HUES48 (cell line): ENCODE results near the gene REN.

Source experiments
- H3K27ac ChIP-seq: one replicate; pipeline ENCODE4 v1.7.0; 2013; ENCODE audit warnings: low read depth, low read length, inconsistent platforms
- H3K27me3 ChIP-seq: 2 replicates; pipeline ENCODE4 v1.6.1; 2013; ENCODE audit warnings: mild to moderate bottlenecking, low read length; ENCODE audit not compliant: control insufficient read depth, insufficient read depth
- H3K36me3 ChIP-seq: 2 replicates; pipeline ENCODE4 v1.6.1; 2013; ENCODE audit warnings: low read length; ENCODE audit not compliant: control insufficient read depth, insufficient read depth
- H3K4me1 ChIP-seq: 2 replicates; pipeline ENCODE4 v1.6.1; 2013; ENCODE audit warnings: mild to moderate bottlenecking, low read length; ENCODE audit not compliant: control insufficient read depth, insufficient read depth
- H3K4me3 ChIP-seq: 2 replicates; pipeline ENCODE4 v1.5.1; 2013; ENCODE audit warnings: mild to moderate bottlenecking, low read depth, low read length
- H3K9ac ChIP-seq: 2 replicates; pipeline ENCODE4 v1.6.1; 2013; ENCODE audit warnings: mild to moderate bottlenecking, low read depth, low read length, moderate library complexity
- H3K9me3 ChIP-seq: 2 replicates; pipeline ENCODE4 v1.6.1; 2013; ENCODE audit warnings: low read length; ENCODE audit not compliant: control insufficient read depth, insufficient read depth

The REN gene

DNA sequence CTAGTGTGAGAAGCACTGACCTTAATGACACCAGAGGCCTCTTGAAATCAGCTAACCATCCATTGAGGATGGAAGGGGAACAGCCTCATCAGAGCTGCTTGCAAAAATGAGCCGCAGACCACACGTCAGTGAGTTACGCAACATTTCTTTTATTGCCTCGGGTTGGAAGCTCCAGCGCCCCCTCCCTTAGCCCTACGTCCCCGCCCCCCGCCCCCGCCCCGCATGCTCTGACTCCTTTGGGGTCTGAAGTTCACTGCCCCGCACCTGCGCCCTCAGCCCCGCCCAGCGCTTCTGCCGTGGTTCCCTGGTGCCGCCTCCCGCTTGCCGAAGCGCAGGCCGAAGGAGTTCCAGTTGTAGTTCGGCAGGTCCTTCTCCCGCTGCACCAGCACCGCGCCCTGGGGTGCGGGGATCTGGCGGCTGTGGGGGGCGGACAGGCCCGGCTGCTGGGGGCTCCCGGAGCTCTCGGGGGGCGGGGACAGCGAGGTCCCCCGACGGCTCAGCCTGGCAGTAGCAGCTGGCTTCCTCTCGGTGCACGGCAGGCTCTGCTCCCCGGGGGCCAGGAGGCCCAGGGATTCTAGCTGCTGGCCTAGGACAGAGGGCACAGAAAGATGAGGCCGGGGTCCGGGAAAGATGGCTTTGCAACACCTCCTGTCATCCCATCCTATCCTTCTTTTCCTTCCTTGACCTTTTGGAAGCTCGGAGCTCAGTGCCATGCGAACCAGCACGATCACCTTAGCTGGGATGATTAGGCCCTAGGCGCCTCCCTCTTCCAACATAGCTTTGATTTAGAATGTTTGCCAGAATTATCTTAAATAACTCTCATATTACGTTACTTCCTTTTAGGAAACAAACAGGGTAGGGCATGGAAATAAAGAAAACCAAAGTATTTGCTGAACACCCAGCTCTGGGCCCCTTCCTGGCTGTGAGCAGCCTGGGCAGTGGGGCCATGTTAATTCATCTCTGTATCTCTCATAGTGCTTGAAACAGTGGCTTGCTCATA is 24.4 kb upstream of the REN start:
- peak overlapping the region; percentile 56 for H3K4me3 ChIP-seq
- no peak overlapping the region for H3K9ac ChIP-seq
- peaks cover 6% of the 10 kb centered on the region; the same call in 1 of the 2 replicates for H3K4me1 ChIP-seq
- no peaks in the 10 kb centered on the region for H3K36me3 ChIP-seq
- H3K27me3 ChIP-seq: peaks cover 54% of the 10 kb centered on the region
- H3K27ac ChIP-seq: no peak overlapping the region
- H3K9me3 ChIP-seq: no peaks in the 10 kb centered on the region

DNA sequence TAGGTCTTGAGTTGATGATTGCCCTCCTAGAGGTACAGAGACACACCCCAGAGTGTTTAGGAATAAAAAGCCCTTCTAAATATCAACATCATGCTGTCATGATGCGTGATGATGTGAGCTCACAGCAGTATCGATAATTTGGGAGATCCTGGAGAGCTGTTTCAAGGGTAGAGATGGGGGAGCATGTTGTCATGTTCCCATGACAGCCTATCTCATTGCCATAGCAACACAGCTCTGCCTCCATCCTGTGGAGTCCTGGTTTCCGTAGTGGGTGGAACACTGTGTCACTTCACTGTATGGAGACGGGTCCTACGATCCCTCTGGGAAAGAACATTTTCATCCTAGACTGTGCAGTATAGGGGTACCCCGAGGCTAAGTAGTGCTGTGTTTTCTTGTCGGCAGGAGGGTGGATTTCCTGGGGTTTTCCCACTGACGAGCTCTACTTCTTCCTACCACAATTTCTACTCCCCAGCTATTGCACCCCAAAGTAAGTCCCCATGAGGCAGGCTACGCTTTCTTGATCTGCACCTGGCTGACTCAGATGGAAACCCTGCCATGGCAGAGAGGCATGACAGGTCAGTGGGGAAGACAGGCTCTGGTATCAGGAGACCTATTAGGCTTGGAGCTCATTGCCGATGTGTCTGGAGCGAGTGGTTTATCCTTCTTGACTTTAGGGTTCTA is 23.0 kb upstream of the REN start:
- Histone ChIP-seq H3K4me1 (peaks cover 6% of the 10 kb centered on the region; the same call in 1 of the 2 replicates), H3K27me3 (peaks cover 54% of the 10 kb centered on the region), H3K4me3 (no peak overlapping the region)

DNA sequence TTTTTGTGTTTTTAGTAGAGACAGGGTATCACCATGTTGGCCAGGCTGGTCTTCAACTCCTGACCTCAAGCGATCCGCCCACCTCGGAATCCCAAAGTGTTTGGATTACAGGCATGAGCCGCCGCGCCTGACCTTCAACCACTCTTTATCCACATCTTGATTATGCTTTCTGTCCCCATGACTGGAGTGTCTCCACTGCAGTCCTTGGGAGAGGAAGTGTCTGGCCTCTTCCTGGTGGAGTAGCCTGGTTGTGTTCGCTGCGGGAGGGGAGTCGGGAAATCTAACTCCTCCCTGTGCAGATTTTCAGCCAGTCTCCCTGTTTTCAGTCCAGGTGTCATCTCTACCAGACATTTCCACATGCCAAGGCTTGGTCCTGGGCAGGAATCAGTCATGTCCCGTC is 20.5 kb upstream of the REN start:
- Histone ChIP-seq H3K4me1 (peaks cover 6% of the 10 kb centered on the region; the same call in 1 of the 2 replicates), H3K27ac (no peak overlapping the region), H3K36me3 (no peaks in the 10 kb centered on the region)

More for the DNA sequence above, 23.0 kb upstream of the REN start:
- no peaks in the 10 kb centered on the region for H3K36me3 ChIP-seq
- H3K9ac ChIP-seq: no peak overlapping the region
- no peaks in the 10 kb centered on the region for H3K9me3 ChIP-seq
- no peak overlapping the region for H3K27ac ChIP-seq

DNA sequence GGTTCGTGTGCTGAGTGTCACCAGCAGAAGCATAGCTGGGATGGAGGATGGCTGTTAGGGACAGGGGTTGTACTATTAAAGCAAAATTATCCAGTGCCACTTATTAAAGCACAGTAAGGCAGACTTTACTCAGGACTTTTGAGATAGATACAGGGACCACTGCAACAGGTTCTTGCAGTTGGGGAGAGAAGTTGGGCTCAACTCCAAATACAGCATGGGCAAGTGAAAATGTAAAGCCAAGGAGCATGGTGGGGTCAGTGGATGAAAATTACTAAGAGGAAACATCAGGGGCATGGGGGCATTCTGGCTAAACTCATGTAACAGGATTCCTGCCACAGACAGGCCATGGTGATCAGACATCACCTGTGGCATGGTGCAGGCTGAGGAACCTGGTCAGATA is 15.0 kb upstream of the REN start:
- no peak overlapping the region for H3K27ac ChIP-seq
- H3K9me3 ChIP-seq: no peaks in the 10 kb centered on the region
- no peak overlapping the region for H3K4me3 ChIP-seq
- H3K27me3 ChIP-seq: no peaks in the 10 kb centered on the region
- no peaks in the 10 kb centered on the region for H3K4me1 ChIP-seq
- H3K9ac ChIP-seq: no peak overlapping the region
- H3K36me3 ChIP-seq: no peaks in the 10 kb centered on the region

More for the DNA sequence above, 20.5 kb upstream of the REN start:
- H3K9me3 ChIP-seq: no peaks in the 10 kb centered on the region
- H3K27me3 ChIP-seq: peaks cover 36% of the 10 kb centered on the region
- no peak overlapping the region for H3K9ac ChIP-seq
- H3K4me3 ChIP-seq: no peak overlapping the region

DNA sequence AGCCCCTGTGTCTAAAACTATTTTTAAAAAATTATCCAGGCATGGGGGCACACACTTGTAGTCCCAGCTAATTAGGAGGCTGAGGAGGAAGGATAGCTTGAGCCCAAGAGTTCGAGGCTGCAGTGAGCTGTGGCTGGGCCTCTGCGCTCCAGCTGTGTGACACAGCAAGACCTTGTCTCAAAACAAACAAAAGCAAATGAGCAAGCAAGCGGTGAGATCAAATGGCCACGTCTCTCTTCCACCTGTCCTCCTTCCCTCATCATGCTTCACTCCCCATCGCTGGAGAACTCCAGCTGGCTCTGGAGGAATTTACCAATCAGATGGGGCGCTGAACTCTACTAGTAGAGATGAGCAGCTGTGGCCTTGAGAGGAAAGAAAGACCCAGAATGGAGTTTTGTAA is 14.0 kb upstream of the REN start:
- Histone ChIP-seq H3K4me3 (no peak overlapping the region), H3K4me1 (no peaks in the 10 kb centered on the region), H3K9me3 (no peaks in the 10 kb centered on the region), H3K9ac (no peak overlapping the region), H3K36me3 (no peaks in the 10 kb centered on the region), H3K27me3 (no peaks in the 10 kb centered on the region), H3K27ac (no peak overlapping the region)

DNA sequence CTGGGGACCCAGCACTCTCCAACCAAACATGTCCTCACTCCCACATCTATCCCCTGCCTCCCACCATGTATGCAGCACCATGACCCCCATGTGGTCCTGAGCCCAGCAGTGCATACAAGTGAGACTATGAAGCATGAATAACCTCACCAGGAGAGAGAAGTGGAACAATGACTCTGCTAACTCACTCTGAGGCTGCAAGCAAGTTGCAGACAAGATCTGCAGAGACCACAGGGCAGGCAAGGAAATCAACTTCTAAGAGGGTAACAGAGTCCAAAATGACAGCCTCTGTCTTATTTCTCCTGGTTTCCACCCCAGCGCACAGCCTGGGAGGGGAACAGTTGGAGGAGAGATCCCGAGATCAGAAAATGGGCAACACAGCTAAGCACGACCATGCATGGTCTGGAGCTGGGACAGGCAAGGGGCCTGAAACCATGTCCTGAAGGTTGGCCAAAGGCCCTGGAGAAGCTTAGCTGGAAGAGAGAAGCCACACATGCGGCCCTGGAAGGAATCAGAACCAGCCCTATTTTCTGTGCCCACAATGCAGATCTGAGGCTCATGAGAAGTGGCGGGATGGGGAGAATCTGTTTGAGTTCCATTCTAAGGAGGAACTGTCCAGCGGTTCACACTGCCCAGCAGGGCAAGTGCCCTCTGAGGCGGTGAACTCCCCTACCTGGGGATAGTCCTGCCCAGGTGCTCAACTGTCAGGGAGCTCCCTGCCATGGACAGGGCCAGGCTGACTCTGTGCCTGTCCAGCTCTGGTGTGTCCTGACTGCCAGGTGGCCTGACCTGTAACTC is 12.5 kb upstream of the REN start:
- Histone ChIP-seq H3K27ac (no peak overlapping the region), H3K27me3 (no peaks in the 10 kb centered on the region), H3K36me3 (no peaks in the 10 kb centered on the region), H3K9me3 (no peaks in the 10 kb centered on the region), H3K4me3 (no peak overlapping the region), H3K9ac (no peak overlapping the region), H3K4me1 (no peaks in the 10 kb centered on the region)

DNA sequence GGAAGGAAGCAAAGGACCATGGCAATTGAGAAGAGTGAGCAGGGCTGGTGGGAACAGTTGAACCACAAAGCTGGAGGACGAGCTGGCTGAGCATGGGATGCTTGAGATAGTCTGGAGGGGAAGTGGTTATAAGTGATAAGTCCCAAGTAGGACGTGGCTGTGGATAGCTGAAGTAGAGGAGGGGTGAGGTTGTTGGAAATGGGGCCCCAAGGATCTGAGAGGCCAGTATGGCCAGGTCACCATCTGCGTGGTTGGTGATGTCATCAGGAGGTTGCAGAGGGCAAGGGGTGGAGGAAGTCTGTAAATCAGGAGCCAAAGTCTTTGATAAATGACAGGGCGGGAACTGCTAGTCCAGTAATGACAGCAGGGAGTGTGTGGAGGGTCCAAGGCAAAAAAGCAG is 11.0 kb upstream of the REN start:
- Histone ChIP-seq H3K27me3 (no peaks in the 10 kb centered on the region), H3K4me1 (no peaks in the 10 kb centered on the region), H3K27ac (no peak overlapping the region), H3K9ac (no peak overlapping the region), H3K9me3 (no peaks in the 10 kb centered on the region), H3K4me3 (no peak overlapping the region), H3K36me3 (no peaks in the 10 kb centered on the region)

DNA sequence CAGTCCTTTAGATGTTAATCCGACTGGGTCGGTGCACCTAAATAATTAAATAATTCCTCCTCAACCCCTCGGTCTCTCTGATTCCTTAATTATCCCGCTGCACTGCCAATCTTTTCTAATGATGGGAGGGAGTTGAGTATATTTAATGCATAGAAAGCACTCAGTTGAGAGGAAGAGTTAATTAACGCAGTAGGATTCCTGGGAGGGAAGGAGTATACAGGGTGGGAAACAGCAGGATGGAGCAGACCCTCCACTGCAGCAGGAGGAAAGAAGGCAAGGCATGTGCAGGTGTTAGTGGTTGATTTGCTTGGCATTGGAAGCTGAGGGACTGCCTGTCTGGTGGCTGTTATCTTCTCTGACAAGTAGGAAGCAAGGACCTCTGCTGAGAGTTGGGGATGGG is 9.9 kb upstream of the REN start:
- Histone ChIP-seq H3K36me3 (no peaks in the 10 kb centered on the region), H3K4me3 (no peak overlapping the region), H3K9ac (no peak overlapping the region), H3K27ac (no peak overlapping the region), H3K4me1 (no peaks in the 10 kb centered on the region), H3K9me3 (0 out of 2 replicates have a peak, but pooled peaks cover 5% of the 10 kb centered on the region), H3K27me3 (no peaks in the 10 kb centered on the region)

DNA sequence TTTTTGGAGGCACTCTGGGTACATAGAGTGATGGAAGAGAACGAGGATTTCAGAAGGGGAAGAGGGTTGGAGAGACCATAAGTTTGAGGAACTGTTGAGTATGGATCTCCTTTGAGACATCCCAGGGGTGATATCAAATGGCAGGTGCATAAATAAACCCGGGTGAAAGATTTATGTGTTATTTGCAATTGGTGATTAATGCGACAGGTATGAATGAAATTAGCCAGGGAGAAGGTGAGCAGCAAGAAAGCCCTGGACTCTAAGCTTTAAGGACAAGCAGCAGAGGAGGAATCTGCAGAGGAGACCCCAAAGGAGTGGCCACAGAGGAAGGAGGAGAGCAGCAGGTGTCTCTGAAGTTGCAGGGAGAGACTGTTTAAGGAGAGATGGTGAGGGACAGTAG is 8.8 kb upstream of the REN start:
- no peak overlapping the region for H3K9ac ChIP-seq
- peaks cover 14% of the 10 kb centered on the region for H3K9me3 ChIP-seq
- H3K4me1 ChIP-seq: no peaks in the 10 kb centered on the region
- H3K27ac ChIP-seq: no peak overlapping the region
- no peaks in the 10 kb centered on the region for H3K27me3 ChIP-seq
- H3K4me3 ChIP-seq: no peak overlapping the region
- no peaks in the 10 kb centered on the region for H3K36me3 ChIP-seq

DNA sequence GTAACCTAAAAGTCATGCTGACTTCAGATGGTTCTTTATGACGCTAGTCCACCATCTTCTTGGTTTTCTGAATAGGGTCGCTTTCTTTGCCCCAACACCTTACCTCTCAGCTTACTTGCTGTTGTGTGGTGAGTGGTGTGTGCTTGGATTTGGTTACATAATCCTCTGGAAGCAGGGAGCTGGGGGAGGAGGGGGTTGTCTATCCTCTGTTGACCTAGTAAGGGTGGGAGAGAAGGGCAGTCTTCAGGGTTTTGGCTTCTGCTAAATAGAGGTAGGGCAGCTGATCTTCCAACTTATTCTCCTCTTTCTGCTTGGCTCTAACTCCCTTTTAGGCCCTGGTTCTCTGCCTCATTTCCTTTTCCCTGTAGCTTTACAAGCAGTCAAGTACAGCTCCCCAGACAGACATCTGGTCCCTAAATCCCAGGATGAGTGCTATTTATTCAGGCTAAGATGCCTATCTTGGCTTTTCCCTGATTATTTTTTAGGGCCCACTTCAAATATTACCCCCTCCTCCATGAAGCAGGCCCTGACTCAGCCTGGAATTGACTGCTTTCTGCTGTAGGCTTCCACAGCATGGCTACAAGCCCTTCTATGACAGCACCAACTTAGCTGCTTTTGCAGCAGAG is 6.4 kb upstream of the REN start:
- no peaks in the 10 kb centered on the region for H3K27me3 ChIP-seq
- no peaks in the 10 kb centered on the region for H3K4me1 ChIP-seq
- no peak overlapping the region for H3K27ac ChIP-seq
- H3K36me3 ChIP-seq: no peaks in the 10 kb centered on the region
- H3K9me3 ChIP-seq: peaks cover 24% of the 10 kb centered on the region
- no peak overlapping the region for H3K4me3 ChIP-seq
- no peak overlapping the region for H3K9ac ChIP-seq
